ENCODE measurements around the gene CARD10. TPM values are rescaled to one million over a fixed set of nuclear protein-coding genes. Genes with fewer than 3 reads are reported as not detected.

CARD10 gene
- total and polyA plus RNA-seq, 2 of the 8 experiments (the other 6 are each of a cell fraction or from before 2014, with no cell fraction given): 13.5 to 14.4 TPM

GRCh38 chr22:37454857-37455686 lies 64.1 kb downstream of the CARD10 start:
- Histone ChIP-seq H3K4me1 (replicated peaks in 1 of 4; ENCODE audit: control insufficient read depth in 3 of 4, insufficient read depth in 4 of 4, low read length in 3 of 4) (no peaks in the 10 kb centered on the region; a peak in 2 of 7 replicates), H3K27ac (ENCODE audit: low read depth, low read length) (no peak overlapping the region), H2BK120ac (replicated peaks; ENCODE audit: low read depth, low read length) (no peak overlapping the region), H2BK5ac (ENCODE audit: low read depth, low read length) (no peak overlapping the region), H3K4me3 (ENCODE audit: extremely low read depth in 1 of 4, insufficient read depth in 2 of 4, low read depth in 3 of 4, low read length in 4 of 4) (no peak overlapping the region), H3K79me1 (ENCODE audit: low read depth, low read length) (no peaks in the 10 kb centered on the region), H3K9me3 (ENCODE audit: insufficient read depth in 2 of 2, low read depth in 1 of 2, low read length in 1 of 2) (no peaks in the 10 kb centered on the region), H3K23ac (ENCODE audit: insufficient read length) (no peak overlapping the region), H4K20me1 (replicated peaks in 1 of 2; ENCODE audit: control insufficient read depth in 1 of 2, insufficient read depth in 2 of 2, low read length in 2 of 2) (no peaks in the 10 kb centered on the region), H3K36me3 (ENCODE audit: control insufficient read depth in 2 of 4, insufficient read depth in 4 of 4, low read length in 3 of 4) (no peaks in the 10 kb centered on the region), H2BK20ac (ENCODE audit: low read length) (no peak overlapping the region), H4K8ac (ENCODE audit: extremely low read depth, insufficient read depth, low read length) (no peak overlapping the region), H2AFZ (ENCODE audit: low read length) (no peak overlapping the region), H3K18ac (ENCODE audit: extremely low read depth, low read length) (no peak overlapping the region), H2BK12ac (ENCODE audit: low read depth, low read length) (0 out of 2 replicates have a peak overlapping the region, but pooled peaks have one; percentile 68), H3K79me2 (ENCODE audit: control insufficient read depth in 1 of 2, insufficient read depth in 2 of 2, low read length in 2 of 2) (no peaks in the 10 kb centered on the region), H2BK15ac (ENCODE audit: low read length) (no peak overlapping the region), H3K9ac (replicated peaks in 1 of 4; ENCODE audit: extremely low read depth in 1 of 4, low read depth in 3 of 4, low read length in 3 of 4) (no peak overlapping the region), H2AK5ac (ENCODE audit: low read depth, low read length) (no peak overlapping the region), H4K5ac (ENCODE audit: insufficient read length, low read depth, low read length) (no peak overlapping the region), H3K23me2 (ENCODE audit: low read depth, low read length) (no peaks in the 10 kb centered on the region), H3K27me3 (replicated peaks in 1 of 4; ENCODE audit: control insufficient read depth in 3 of 4, extremely low read depth in 1 of 4, insufficient read depth in 3 of 4, low read length in 3 of 4) (no peaks in the 10 kb centered on the region), H3K4me2 (ENCODE audit: insufficient read depth in 1 of 2, low read depth in 2 of 2, low read length in 2 of 2) (no peak overlapping the region), H4K91ac (replicated peaks; ENCODE audit: insufficient read length, low read length) (no peak overlapping the region), H3K4ac (replicated peaks; ENCODE audit: insufficient read length, low read depth, low read length) (no peak overlapping the region), H3K14ac (ENCODE audit: insufficient read length) (no peak overlapping the region), H3K56ac (replicated peaks; ENCODE audit: insufficient read length, low read depth, low read length) (no peak overlapping the region)
- CTCF ChIA-PET (ENCODE audit: partially characterized antibody): interaction anchor here (0.5 to 8.2 kb wide), 17 partner anchors 13 to 288 kb away, joined by 3 to 119 read pairs (median 5); no protein-coding TSS in a partner anchor
- POLR2A ChIA-PET (ENCODE audit: partially characterized antibody): interaction anchor here (1.0 kb wide), 1 partner anchor 27 kb away, joined by 3 read pairs; no protein-coding TSS in a partner anchor
- TF ChIP-seq BACH1 (IDR thresholded peaks at IDR 0.05; ENCODE audit: low read length) (peak; percentile 78), ZNF274 (IDR thresholded peaks at IDR 0.05; ENCODE audit: borderline replicate concordance, extremely low read depth, low read length) (no peak), MAFK (IDR thresholded peaks at IDR 0.05; ENCODE audit: low read depth, low read length) (peak; percentile 61; the same call in 1 of the 2 replicates), EGR1 (IDR thresholded peaks at IDR 0.05; ENCODE audit: borderline replicate concordance, low read depth, low read length) (no peak), CEBPB (IDR thresholded peaks at IDR 0.05; ENCODE audit: low read depth, low read length) (no peak), HDAC2 (IDR thresholded peaks at IDR 0.05; ENCODE audit: borderline replicate concordance in 1 of 2, low read depth in 2 of 2, low read length in 2 of 2) (0 out of 4 replicates have a peak, but pooled peaks of 1 of the 2 experiments have one; percentile 70), KDM1A (IDR thresholded peaks at IDR 0.05; ENCODE audit: borderline replicate concordance, low read length) (peak; percentile 93; the same call in 1 of the 2 replicates)
- WGBS, 2 experiments (ENCODE audit: extremely low coverage in 1 of 2, insufficient coverage in 1 of 2, insufficient read length in 1 of 2, insufficient replicate concordance in 2 of 2, low coverage in 1 of 2, low lambda C conversion rate in 2 of 2, missing lambda C conversion rate in 1 of 2): 82% methylated on average over 21 of the region's 21 CpGs; no CpG with 5 or more reads in 1 of the 2 experiments
- FAIRE-seq (no peak), DNase-seq (ENCODE audit: low read depth in 1 of 2, low spot score in 2 of 2) (no peak)
